Progenitor cell of endocrine pancreas (in vitro differentiated cells): Measurements from ENCODE around the gene ABCC9. TPM values are rescaled to one million over a fixed set of nuclear protein-coding genes. Genes with fewer than 3 reads are reported as not detected.
A peak's percentile ranks its signal among the peaks of the same experiment; 100 is the strongest.

Source experiments
- DNase-seq: peaks from one replicate; pipeline ENCODE4 v3.0.0; 2021; ENCODE audit warnings: low spot score; ENCODE audit not compliant: unreplicated experiment
- H3K27ac Mint-ChIP-seq: 2 replicates; pipeline ENCODE4 v1.8.0; 2021; ENCODE audit warnings: mild to moderate bottlenecking, moderate library complexity, mixed read lengths
- H3K27me3 Mint-ChIP-seq: 2 replicates; pipeline ENCODE4 v1.8.0; 2021; ENCODE audit warnings: mixed read lengths
- H3K36me3 Mint-ChIP-seq: 2 replicates; pipeline ENCODE4 v1.8.0; 2022; ENCODE audit warnings: mixed read lengths; ENCODE audit not compliant: insufficient read depth
- H3K4me1 Mint-ChIP-seq: 2 replicates; pipeline ENCODE4 v1.8.0; 2021; ENCODE audit warnings: low read depth, mixed read lengths
- H3K4me3 Mint-ChIP-seq: 2 replicates; pipeline ENCODE4 v1.8.0; 2021; ENCODE audit warnings: low read depth, mild to moderate bottlenecking, moderate library complexity, mixed read lengths
- H3K9me3 Mint-ChIP-seq: 2 replicates; pipeline ENCODE4 v1.8.0; 2021; ENCODE audit warnings: low read depth, mixed read lengths
- CTCF ChIP-seq: fragments of 200-600 bp; sonication (generic); IDR thresholded peaks from one replicate; pipeline ENCODE4 v1.5.0; 2021; ENCODE audit warnings: antibody characterized with exemption, mild to moderate bottlenecking; ENCODE audit not compliant: unreplicated experiment
- total RNA-seq: library from RNA; stranded (reverse); gene quantifications from 2 replicates; pipeline ENCODE4 v1.2.1, GENCODE V29; 2021

Gene ABCC9
- total RNA-seq, 1 donor from 2014 or later, result 0.29 TPM

GRCh38 chr12:21773263-21773741 is 167.9 kb downstream of the ABCC9 start:
- no peak overlapping the region for H3K27ac Mint-ChIP-seq
- peaks cover 9% of the 10 kb centered on the region for H3K4me1 Mint-ChIP-seq
- TF ChIP-seq CTCF, result peak; percentile 57
- H3K27me3 Mint-ChIP-seq, result peaks cover 47% of the 10 kb centered on the region
- H3K9me3 Mint-ChIP-seq, result no peaks in the 10 kb centered on the region
- peak overlapping the region; percentile 38 for H3K4me3 Mint-ChIP-seq
- no peaks in the 10 kb centered on the region for H3K36me3 Mint-ChIP-seq
- DNase-seq, result peak; percentile 19

- Mint-ChIP-seq H3K4me1 (peaks cover 7% of the 10 kb centered on the region), H3K27me3 (peaks cover 36% of the 10 kb centered on the region), H3K36me3 (no peaks in the 10 kb centered on the region), H3K27ac (no peak overlapping the region), H3K9me3 (no peaks in the 10 kb centered on the region), H3K4me3 (no peak overlapping the region)
- no peak for DNase-seq
- TF ChIP-seq CTCF, result no peak
These were observed 169.9 kb downstream of the ABCC9 start for GRCh38 chr12:21771311-21771710.

- no peak for TF ChIP-seq CTCF
- no peak for DNase-seq
- Mint-ChIP-seq H3K9me3 (no peaks in the 10 kb centered on the region), H3K4me3 (no peak overlapping the region), H3K27ac (no peak overlapping the region), H3K36me3 (no peaks in the 10 kb centered on the region), H3K4me1 (peaks cover 2% of the 10 kb centered on the region), H3K27me3 (peaks cover 22% of the 10 kb centered on the region)
These were observed 171.9 kb downstream of the ABCC9 start for GRCh38 chr12:21769307-21769706.

- DNase-seq, result no peak
- Mint-ChIP-seq H3K36me3 (no peaks in the 10 kb centered on the region), H3K27me3 (peaks cover 6% of the 10 kb centered on the region), H3K9me3 (no peaks in the 10 kb centered on the region), H3K27ac (no peak overlapping the region), H3K4me3 (no peak overlapping the region), H3K4me1 (peaks cover 6% of the 10 kb centered on the region)
- no peak for TF ChIP-seq CTCF
These were observed 174.8 kb downstream of the ABCC9 start for GRCh38 chr12:21766403-21766802.

- TF ChIP-seq CTCF, result no peak
- peaks cover 3% of the 10 kb centered on the region for H3K27me3 Mint-ChIP-seq
- no peak for DNase-seq
- H3K4me1 Mint-ChIP-seq, result peaks cover 6% of the 10 kb centered on the region
- no peak overlapping the region for H3K27ac Mint-ChIP-seq
- H3K36me3 Mint-ChIP-seq, result no peaks in the 10 kb centered on the region
- no peak overlapping the region for H3K4me3 Mint-ChIP-seq
- no peaks in the 10 kb centered on the region for H3K9me3 Mint-ChIP-seq
These were observed 176.3 kb downstream of the ABCC9 start for GRCh38 chr12:21764950-21765349.
